GM12864 (cell line): ENCODE measurements around the gene CTDNEP1.

Source experiments
- DNase-seq: peaks from one replicate; pipeline ENCODE4 v3.0.0-alpha.2; 2011; ENCODE audit warnings: low read depth
- H3K4me3 ChIP-seq: 2 replicates; pipeline ENCODE4 v1.5.1; 2011; ENCODE audit warnings: mild to moderate bottlenecking, low read depth, low read length, control low read depth
- CTCF ChIP-seq: IDR thresholded peaks from 2 replicates; pipeline ENCODE4 v1.5.1; 2011; ENCODE audit warnings: low read depth, mild to moderate bottlenecking, moderate library complexity, low read length, control low read depth, inconsistent platforms; ENCODE audit errors: missing control alignments

Gene CTDNEP1

GRCh38 chr17:7208754-7209460 lies 42.6 kb downstream of the CTDNEP1 start:
- TF ChIP-seq CTCF: no peak
- DNase-seq: no peak
- no peak overlapping the region for H3K4me3 ChIP-seq

- H3K4me3 ChIP-seq: no peak overlapping the region
- DNase-seq: no peak
- TF ChIP-seq CTCF: no peak
These were observed 43.4 kb downstream of the CTDNEP1 start for GRCh38 chr17:7208027-7208571.

- no peak overlapping the region for H3K4me3 ChIP-seq
- no peak for DNase-seq
- TF ChIP-seq CTCF: no peak
These were observed 44.2 kb downstream of the CTDNEP1 start for GRCh38 chr17:7207120-7208001.

- no peak for DNase-seq
- TF ChIP-seq CTCF: no peak
- peak overlapping the region; percentile 47; the same call in 1 of the 2 replicates for H3K4me3 ChIP-seq
These were observed 46.0 kb downstream of the CTDNEP1 start for GRCh38 chr17:7205561-7205960.

GRCh38 chr17:7204828-7205461 lies 46.6 kb downstream of the CTDNEP1 start:
- peak overlapping the region; percentile 47 for H3K4me3 ChIP-seq
- TF ChIP-seq CTCF: no peak
- DNase-seq: peak; percentile 62

GRCh38 chr17:7204336-7204735 lies 47.2 kb downstream of the CTDNEP1 start:
- H3K4me3 ChIP-seq: peak overlapping the region; percentile 47; the same call in 1 of the 2 replicates
- no peak for DNase-seq
- no peak for TF ChIP-seq CTCF
